GM21717 (cell line): ENCODE results near the gene PHKB.
"Not testable (repeated sequence)": the region's sequence is repeated elsewhere in the genome, so short reads cannot be mapped to it uniquely, and the experiment has no call there.

Source experiments
- ATAC-seq: cut with Tn5 transposase; IDR thresholded peaks from one replicate; pipeline ENCODE4 v1.9.1; 2021; ENCODE audit warnings: mild to moderate bottlenecking, moderate library complexity; ENCODE audit not compliant: unreplicated experiment

PHKB gene

GRCh38 chr16:47460711-47461597 lies at the start of gene PHKB, which contains the start of gene ITFG1:
Gene PHKB, plus strand, starts transcription at chr16:47461331. Its CDS starts 20 bp downstream, at chr16:47461351.
Gene ITFG1, minus strand, starts transcription at chr16:47461063. Its CDS starts 18 bp downstream, at chr16:47461045.
- ATAC-seq = peak; percentile 76

GRCh38 chr16:47413041-47413440 lies 48.1 kb upstream of the PHKB start:
- ATAC-seq = no peak

DNA sequence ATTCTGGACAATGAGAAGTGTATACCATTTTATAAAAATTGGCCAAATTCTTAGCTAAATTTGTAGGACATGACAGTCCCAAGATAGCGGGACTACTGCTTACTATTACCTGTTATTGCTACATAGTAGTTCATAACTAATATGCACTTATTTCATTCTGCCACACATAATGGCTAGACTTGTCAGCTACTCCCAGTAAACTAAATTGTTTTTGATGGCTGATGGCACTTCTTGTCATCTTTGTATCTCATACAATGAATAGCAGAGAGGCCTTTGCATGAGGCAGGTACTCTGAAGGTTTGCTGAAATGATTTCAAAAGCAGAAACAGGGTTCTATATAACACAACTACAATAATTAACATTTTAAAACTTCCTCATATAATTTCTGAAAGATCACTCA lies 44.3 kb upstream of the PHKB start:
- no peak for ATAC-seq

DNA sequence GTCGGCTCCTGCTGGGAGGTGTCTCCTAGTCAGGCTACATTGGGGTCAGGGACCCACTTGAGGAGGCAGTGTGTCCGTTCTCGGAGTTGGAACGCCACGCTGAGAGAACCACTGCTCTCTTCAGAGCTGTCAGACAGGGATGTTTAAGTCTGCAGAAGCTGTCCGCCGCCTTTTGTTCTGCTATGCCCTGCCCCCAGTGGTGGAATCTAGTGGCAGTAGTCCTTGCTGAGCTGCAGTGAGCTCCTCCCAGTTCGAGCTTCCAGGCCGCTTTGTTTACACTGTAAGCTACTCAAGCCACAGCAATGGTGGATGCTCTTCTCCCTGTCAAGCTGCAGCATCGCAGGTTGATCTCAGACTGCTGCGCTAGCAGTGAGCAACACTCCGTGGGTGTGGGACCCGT lies 36.3 kb upstream of the PHKB start:
- ATAC-seq = no peak

DNA sequence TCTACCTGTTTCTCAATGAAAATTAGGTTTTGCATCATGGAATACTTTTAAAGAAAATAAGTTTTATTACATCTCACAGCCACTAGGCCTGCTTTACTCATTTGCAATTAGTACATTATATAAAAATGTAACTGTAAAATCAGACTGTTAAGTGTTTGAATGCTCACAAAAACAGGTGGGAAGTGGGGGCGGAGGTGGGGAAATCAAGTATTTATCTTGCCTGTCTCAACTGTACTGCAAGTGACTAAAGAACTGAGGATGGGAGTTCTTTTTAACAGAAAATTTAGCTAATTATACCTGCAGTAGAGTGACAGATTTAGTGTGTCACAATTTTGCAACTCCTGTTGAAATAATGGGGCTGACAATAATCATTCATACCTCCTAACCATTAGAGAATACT lies 34.3 kb upstream of the PHKB start:
- no peak for ATAC-seq

- ATAC-seq = no peak
Observed at GRCh38 chr16:47431960-47432359, 29.2 kb upstream of the PHKB start.

DNA sequence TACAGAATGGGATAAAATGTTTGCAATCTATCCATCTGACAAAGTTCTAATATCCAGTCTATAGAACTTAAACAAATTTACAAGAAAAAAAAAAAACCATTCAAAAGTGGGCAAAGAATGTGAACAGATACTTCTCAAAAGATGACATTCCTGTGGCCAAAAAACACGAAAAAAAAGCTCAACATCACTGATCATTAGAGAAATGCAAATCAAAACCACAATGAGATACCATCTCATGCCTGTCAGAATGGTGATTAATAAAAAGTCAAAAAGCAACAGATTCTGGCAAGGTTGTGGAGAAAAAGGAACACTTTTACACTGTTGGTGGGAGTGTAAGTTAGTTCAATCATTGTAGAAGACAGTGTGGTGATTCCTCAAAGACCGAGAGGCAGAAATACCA lies 26.9 kb upstream of the PHKB start:
- not testable (repeated sequence) for ATAC-seq

- not testable (repeated sequence) for ATAC-seq
Observed at GRCh38 chr16:47440066-47440465, 21.1 kb upstream of the PHKB start.

GRCh38 chr16:47442884-47443283 lies 18.2 kb upstream of the PHKB start:
- not testable (repeated sequence) for ATAC-seq

DNA sequence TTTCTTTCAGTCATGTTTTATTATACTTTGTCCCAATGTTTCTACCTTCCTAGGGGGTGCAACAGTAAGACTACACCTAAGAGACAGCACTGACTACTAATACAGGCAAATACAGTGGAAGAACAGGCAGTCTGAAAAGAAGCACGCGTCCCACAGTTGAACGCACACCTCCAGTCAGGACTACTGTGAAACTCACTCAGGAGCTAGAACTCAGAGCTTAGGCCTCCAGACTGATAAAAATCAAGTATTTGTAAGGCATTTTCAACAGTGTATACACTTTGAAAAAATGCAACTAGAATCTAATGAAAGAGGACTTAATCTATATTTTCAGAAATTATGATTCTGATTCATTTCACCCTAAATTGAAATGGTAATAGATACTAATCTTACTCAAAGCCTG lies 14.7 kb upstream of the PHKB start:
- no peak for ATAC-seq

- no peak for ATAC-seq
Observed at GRCh38 chr16:47448830-47449575, 12.1 kb upstream of the PHKB start.

GRCh38 chr16:47449788-47450187 lies 11.3 kb upstream of the PHKB start:
- no peak for ATAC-seq

GRCh38 chr16:47458331-47458730 lies 2.8 kb upstream of the PHKB start:
- no peak for ATAC-seq

GRCh38 chr16:47459603-47460002 lies 1.5 kb upstream of the PHKB start:
- no peak for ATAC-seq

GRCh38 chr16:47460359-47460710 lies 796 bp upstream of the PHKB start:
- no peak for ATAC-seq

GRCh38 chr16:47461598-47462266 lies 601 bp downstream of the PHKB start:
- peak; percentile 34 for ATAC-seq

GRCh38 chr16:47463771-47464624 lies 2.9 kb downstream of the PHKB start:
- ATAC-seq = no peak

DNA sequence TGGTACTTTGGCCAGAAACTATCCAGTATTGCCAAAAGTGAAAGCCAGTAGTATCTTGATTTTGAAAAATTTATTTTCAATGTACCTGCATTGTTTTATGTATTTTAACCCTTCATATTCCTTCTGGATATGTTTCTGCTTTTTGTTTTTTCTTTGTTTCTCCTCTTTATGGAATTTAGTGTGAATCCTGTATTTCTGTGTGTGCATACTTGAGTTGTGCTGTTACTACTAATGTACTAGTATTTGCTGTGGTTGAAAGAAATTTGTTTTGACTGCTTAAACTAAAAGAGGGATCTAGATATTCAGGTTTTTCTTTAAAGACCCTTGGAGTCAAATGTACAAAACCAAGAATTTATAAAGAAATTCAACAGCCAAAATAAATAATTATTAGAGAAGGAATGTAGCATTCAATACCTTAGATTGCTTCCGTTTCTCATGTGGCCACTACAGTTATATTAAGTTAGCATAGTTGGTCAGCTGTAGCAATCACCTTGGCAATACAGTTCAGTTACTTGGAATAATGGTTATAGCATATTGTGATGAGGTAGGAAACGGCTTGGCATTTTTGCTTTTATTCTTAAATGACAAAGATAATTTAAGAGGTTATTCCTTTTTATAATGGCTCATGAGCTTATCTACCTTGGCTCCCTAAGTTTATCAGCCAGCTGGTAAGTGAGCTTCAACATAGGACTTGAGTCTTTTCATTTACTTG lies 4.9 kb downstream of the PHKB start:
- no peak for ATAC-seq

GRCh38 chr16:47467501-47467900 lies 6.4 kb downstream of the PHKB start:
- ATAC-seq = no peak
